ENCODE data around the gene HOXA13.

The HOXA13 gene

DNA sequence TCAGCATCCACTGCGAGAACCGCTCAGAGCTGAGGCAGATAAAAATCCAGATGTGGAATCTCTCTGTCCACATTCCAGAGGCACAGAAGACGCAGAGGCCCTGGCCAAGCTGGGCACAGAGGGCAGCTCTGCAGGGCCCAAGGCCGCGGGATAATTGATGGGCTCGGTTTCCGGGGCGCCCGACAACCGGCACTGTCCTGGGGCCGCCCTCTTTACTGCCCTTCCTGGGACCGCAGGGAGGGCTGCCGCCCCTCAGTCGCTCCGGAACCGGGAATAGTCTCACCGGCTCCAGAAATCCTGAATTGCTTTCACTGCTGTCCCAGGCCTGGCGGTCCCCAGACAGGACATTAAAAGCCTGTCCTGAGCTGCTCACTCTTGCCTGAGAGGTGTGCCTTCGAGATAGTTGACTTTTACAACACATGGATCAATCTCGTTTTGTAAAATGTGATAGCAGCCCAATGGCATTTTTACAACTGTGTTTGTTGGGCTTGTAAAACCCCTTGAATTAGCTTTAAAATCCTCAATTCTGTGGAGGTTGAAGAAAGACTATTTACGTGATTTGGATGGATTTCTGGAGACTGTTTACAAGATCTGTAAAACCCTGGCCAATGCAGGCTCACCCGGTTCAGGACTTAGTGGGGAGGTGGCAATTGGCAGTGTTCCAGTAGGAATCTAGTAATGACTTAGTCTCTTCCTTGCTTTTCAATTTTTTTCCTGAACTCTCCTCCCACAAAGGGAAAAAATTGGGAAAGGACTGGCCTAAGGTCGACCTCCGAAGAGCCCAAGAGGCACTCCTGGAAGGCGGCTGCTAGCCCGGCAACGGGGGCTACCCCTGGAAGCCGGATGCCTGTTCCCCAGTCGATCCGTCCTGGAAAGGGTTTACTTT, 50.9 kb downstream of the HOXA13 start:
- DNase-seq (ENCODE audit: low read depth, low spot score): no peak
- no peak overlapping the region for H3K9ac ChIP-seq (ENCODE audit: insufficient read length, low read depth)
- TF ChIP-seq SUZ12 (IDR thresholded peaks at IDR 0.05; ENCODE audit: extremely low read depth, insufficient read depth, insufficient read length) (no peak), ZNF274 (IDR thresholded peaks at IDR 0.05; ENCODE audit: low read depth, low read length) (no peak), YY1 (IDR thresholded peaks at IDR 0.05; ENCODE audit: insufficient read depth, insufficient read length) (no peak)
- no peak overlapping the region for H3K4me3 ChIP-seq (ENCODE audit: insufficient read length, low read depth)
- peaks cover 100% of the 10 kb centered on the region for H3K27me3 ChIP-seq (ENCODE audit: insufficient read depth, insufficient read length)
- H3K36me3 ChIP-seq (ENCODE audit: insufficient read depth, insufficient read length, low read length): no peaks in the 10 kb centered on the region
- H3K4me1 ChIP-seq (ENCODE audit: insufficient read depth, insufficient read length): peaks cover 3% of the 10 kb centered on the region
- H3K9me3 ChIP-seq (ENCODE audit: insufficient read depth, low read length): no peaks in the 10 kb centered on the region; the same call in 1 of the 2 replicates

GRCh38 chr7:27148031-27148755, 51.7 kb downstream of the HOXA13 start:
- Histone ChIP-seq H3K36me3 (ENCODE audit: insufficient read depth, insufficient read length, low read length) (no peaks in the 10 kb centered on the region), H3K9me3 (ENCODE audit: insufficient read depth, low read length) (no peaks in the 10 kb centered on the region; the same call in 1 of the 2 replicates), H3K27me3 (ENCODE audit: insufficient read depth, insufficient read length) (peaks cover 99% of the 10 kb centered on the region), H3K4me1 (ENCODE audit: insufficient read depth, insufficient read length) (peaks cover 3% of the 10 kb centered on the region), H3K9ac (ENCODE audit: insufficient read length, low read depth) (peak overlapping the region; percentile 21), H3K4me3 (ENCODE audit: insufficient read length, low read depth) (no peak overlapping the region)
- TF ChIP-seq ZNF274 (IDR thresholded peaks at IDR 0.05; ENCODE audit: low read depth, low read length): no peak
- no peak for TF ChIP-seq SUZ12 (IDR thresholded peaks at IDR 0.05; ENCODE audit: extremely low read depth, insufficient read depth, insufficient read length)
- no peak for TF ChIP-seq YY1 (IDR thresholded peaks at IDR 0.05; ENCODE audit: insufficient read depth, insufficient read length)
- DNase-seq (ENCODE audit: low read depth, low spot score): no peak

- peak within 1 kb of the TSS; percentile 21 for H3K9ac ChIP-seq (ENCODE audit: insufficient read length, low read depth)
- H3K4me3 ChIP-seq (ENCODE audit: insufficient read length, low read depth): no peak within 1 kb of the TSS
- H3K36me3 ChIP-seq (ENCODE audit: insufficient read depth, insufficient read length, low read length): no peaks in the 10 kb centered on the region
Observed at GRCh38 chr7:27147199-27148030, 52.5 kb downstream of the HOXA13 start, which contains the start of gene HOXA6. HOXA6 (minus strand) TSS chr7:27147774; CDS start chr7:27147749, 25 bp downstream.

DNA sequence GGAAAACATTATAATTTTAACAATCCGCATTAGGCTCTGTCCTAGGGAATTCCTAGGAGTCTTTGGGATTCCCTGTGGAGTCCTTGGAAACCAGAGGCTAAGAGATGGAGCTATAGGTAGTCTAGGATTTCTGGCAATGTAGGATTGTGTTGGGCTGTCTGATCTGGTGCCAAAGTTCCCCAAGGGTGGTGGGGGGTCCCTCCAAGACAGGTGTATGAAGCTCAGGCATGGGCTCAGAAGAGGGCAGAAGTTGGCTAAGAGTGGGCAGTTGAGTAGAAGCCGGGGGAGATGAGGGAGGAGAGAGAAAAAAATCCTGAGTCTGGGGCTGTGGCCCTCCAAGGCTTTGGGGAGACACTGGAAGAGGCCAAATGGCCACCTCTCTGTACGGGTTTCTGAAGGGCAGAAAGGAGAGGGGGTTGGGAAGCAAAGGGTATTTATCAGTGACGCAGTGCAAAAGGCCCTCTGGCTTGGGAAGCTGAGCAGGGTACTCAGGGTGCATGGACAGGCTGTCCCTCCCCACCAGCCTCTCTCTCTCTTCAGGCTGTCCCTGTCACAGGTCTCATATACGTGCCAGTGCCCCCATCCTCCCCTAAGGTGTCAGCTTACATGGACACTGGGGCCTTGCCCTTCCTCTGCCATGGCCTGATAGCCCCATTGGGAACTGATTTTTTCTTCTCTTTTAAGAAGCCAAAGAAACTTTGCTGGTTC, 53.2 kb downstream of the HOXA13 start:
- Histone ChIP-seq H3K27me3 (ENCODE audit: insufficient read depth, insufficient read length) (peaks cover 99% of the 10 kb centered on the region), H3K4me1 (ENCODE audit: insufficient read depth, insufficient read length) (peaks cover 3% of the 10 kb centered on the region), H3K4me3 (ENCODE audit: insufficient read length, low read depth) (no peak overlapping the region), H3K9ac (ENCODE audit: insufficient read length, low read depth) (no peak overlapping the region), H3K36me3 (ENCODE audit: insufficient read depth, insufficient read length, low read length) (no peaks in the 10 kb centered on the region), H3K9me3 (ENCODE audit: insufficient read depth, low read length) (no peaks in the 10 kb centered on the region; the same call in 1 of the 2 replicates)
- TF ChIP-seq SUZ12 (IDR thresholded peaks at IDR 0.05; ENCODE audit: extremely low read depth, insufficient read depth, insufficient read length) (no peak), ZNF274 (IDR thresholded peaks at IDR 0.05; ENCODE audit: low read depth, low read length) (no peak), YY1 (IDR thresholded peaks at IDR 0.05; ENCODE audit: insufficient read depth, insufficient read length) (no peak)
- DNase-seq (ENCODE audit: low read depth, low spot score): no peak

More at GRCh38 chr7:27147199-27148030, 52.5 kb downstream of the HOXA13 start, which contains the start of gene HOXA6:
- no peaks in the 10 kb centered on the region; the same call in 1 of the 2 replicates for H3K9me3 ChIP-seq (ENCODE audit: insufficient read depth, low read length)
- TF ChIP-seq SUZ12 (IDR thresholded peaks at IDR 0.05; ENCODE audit: extremely low read depth, insufficient read depth, insufficient read length): no peak
- TF ChIP-seq YY1 (IDR thresholded peaks at IDR 0.05; ENCODE audit: insufficient read depth, insufficient read length): no peak
- no peak for TF ChIP-seq ZNF274 (IDR thresholded peaks at IDR 0.05; ENCODE audit: low read depth, low read length)
- no peak for DNase-seq (ENCODE audit: low read depth, low spot score)
- H3K4me1 ChIP-seq (ENCODE audit: insufficient read depth, insufficient read length): peaks cover 3% of the 10 kb centered on the region
- peaks cover 99% of the 10 kb centered on the region for H3K27me3 ChIP-seq (ENCODE audit: insufficient read depth, insufficient read length)

GRCh38 chr7:27145914-27146412, 53.9 kb downstream of the HOXA13 start:
- Histone ChIP-seq H3K36me3 (ENCODE audit: insufficient read depth, insufficient read length, low read length) (no peaks in the 10 kb centered on the region), H3K4me1 (ENCODE audit: insufficient read depth, insufficient read length) (no peaks in the 10 kb centered on the region), H3K27me3 (ENCODE audit: insufficient read depth, insufficient read length) (peaks cover 99% of the 10 kb centered on the region), H3K4me3 (ENCODE audit: insufficient read length, low read depth) (no peak overlapping the region), H3K9me3 (ENCODE audit: insufficient read depth, low read length) (no peaks in the 10 kb centered on the region; the same call in 1 of the 2 replicates), H3K9ac (ENCODE audit: insufficient read length, low read depth) (no peak overlapping the region)
- no peak for TF ChIP-seq ZNF274 (IDR thresholded peaks at IDR 0.05; ENCODE audit: low read depth, low read length)
- TF ChIP-seq YY1 (IDR thresholded peaks at IDR 0.05; ENCODE audit: insufficient read depth, insufficient read length): no peak
- TF ChIP-seq SUZ12 (IDR thresholded peaks at IDR 0.05; ENCODE audit: extremely low read depth, insufficient read depth, insufficient read length): no peak
- no peak for DNase-seq (ENCODE audit: low read depth, low spot score)
